AG04450 (cell line): ENCODE results near the gene GNB1L. TPM values are rescaled to one million over a fixed set of nuclear protein-coding genes. Genes with fewer than 3 reads are reported as not detected.
"Not testable (repeated sequence)": the region's sequence is repeated elsewhere in the genome, so short reads cannot be mapped to it uniquely, and the experiment has no call there.

Experiments used
- CTCF ChIA-PET: fragments of 300-600, 350-600 bp; formaldehyde crosslinking; extraction: SDS; loops from one replicate; lab custom pipeline; 2022; ENCODE audit warnings: antibody characterized with exemption, inconsistent platforms; lab: Charles Lee
- POLR2A ChIA-PET: fragments of 350-600 bp; formaldehyde crosslinking; extraction: SDS; loops from one replicate; lab custom pipeline; 2021; ENCODE audit warnings: antibody characterized with exemption, inconsistent platforms; lab: Yijun Ruan, JAX
- DNase-seq: peaks from one replicate; pipeline ENCODE4 v3.0.0-alpha.2; 2011; ENCODE audit warnings: low read depth, low spot score
- H3K27ac ChIP-seq: one replicate; pipeline ENCODE4 v1.5.1; 2012; ENCODE audit warnings: low read depth, low read length, control low read depth
- H3K27me3 ChIP-seq: one replicate; pipeline ENCODE4 v1.6.0; 2012; ENCODE audit warnings: low read length; ENCODE audit not compliant: control insufficient read depth, insufficient read depth
- H3K4me3 ChIP-seq: 2 replicates; pipeline ENCODE4 v1.5.1; 2011; ENCODE audit warnings: mild to moderate bottlenecking, low read depth, low read length, control low read depth
- H3K9me3 ChIP-seq: 2 replicates; pipeline ENCODE4 v1.5.1; 2012; ENCODE audit warnings: low read length; ENCODE audit not compliant: control insufficient read depth, insufficient read depth
- CTCF ChIP-seq: IDR thresholded peaks from 2 replicates; pipeline ENCODE4 v1.5.1; 2011; ENCODE audit warnings: low read depth, low read length, control low read depth, inconsistent platforms
- polyA plus RNA-seq: library from polyadenylated mRNA; depleted of rRNA; stranded (reverse); fragments of >200 nt; gene quantifications from 2 replicates; pipeline ENCODE4 v1.2.3, GENCODE V29; 2011

The GNB1L gene
- polyA plus RNA-seq, 1 experiment = 1.3 TPM

GRCh38 chr22:19886605-19887255 is 32.1 kb upstream of the GNB1L start:
- no peak for DNase-seq
- Histone ChIP-seq H3K27me3 (no peaks in the 10 kb centered on the region), H3K4me3 (no peak overlapping the region), H3K27ac (peak overlapping the region; percentile 11), H3K9me3 (no peaks in the 10 kb centered on the region; the same call in 1 of the 2 replicates)
- TF ChIP-seq CTCF = no peak
- CTCF ChIA-PET = interaction anchor here (1.4 to 2.5 kb wide), 2 partner anchors 23 to 156 kb away, joined by 3 to 13 read pairs; no protein-coding TSS in a partner anchor
- POLR2A ChIA-PET = interaction anchor here (1.4 kb wide), 1 partner anchor 9 kb away, joined by 3 read pairs; no protein-coding TSS in a partner anchor

GRCh38 chr22:19885841-19886592 is 31.3 kb upstream of the GNB1L start:
- no peak for TF ChIP-seq CTCF
- Histone ChIP-seq H3K4me3 (no peak overlapping the region), H3K9me3 (no peaks in the 10 kb centered on the region; the same call in 1 of the 2 replicates), H3K27me3 (no peaks in the 10 kb centered on the region), H3K27ac (no peak overlapping the region)
- POLR2A ChIA-PET = interaction anchor here (1.4 to 1.6 kb wide), 2 partner anchors 8 to 15 kb away, joined by 3 to 4 read pairs; no protein-coding TSS in a partner anchor
- CTCF ChIA-PET = interaction anchor here (2.5 kb wide), 1 partner anchor 155 kb away, joined by 13 read pairs; no protein-coding TSS in a partner anchor
- no peak for DNase-seq

- no peaks in the 10 kb centered on the region for H3K27me3 ChIP-seq
- no peak overlapping the region for H3K27ac ChIP-seq
- no peak for TF ChIP-seq CTCF
- no peaks in the 10 kb centered on the region; the same call in 1 of the 2 replicates for H3K9me3 ChIP-seq
- no peak overlapping the region for H3K4me3 ChIP-seq
- CTCF ChIA-PET = interaction anchor here (0.7 to 1.2 kb wide), 2 partner anchors 25 to 155 kb away, joined by 3 read pairs; no protein-coding TSS in a partner anchor
- POLR2A ChIA-PET = interaction anchor here (1.6 kb wide), 1 partner anchor 14 kb away, joined by 4 read pairs; no protein-coding TSS in a partner anchor
- DNase-seq = no peak
Observed at GRCh38 chr22:19884954-19885751, 30.5 kb upstream of the GNB1L start.

- H3K4me3 ChIP-seq = no peak overlapping the region
- no peaks in the 10 kb centered on the region; the same call in 1 of the 2 replicates for H3K9me3 ChIP-seq
- H3K27ac ChIP-seq = no peak overlapping the region
- no peaks in the 10 kb centered on the region for H3K27me3 ChIP-seq
- ChIA-PET CTCF (interaction anchor here (0.7 to 1.2 kb wide), 2 partner anchors 26 to 154 kb away, joined by 3 read pairs; no protein-coding TSS in a partner anchor), POLR2A (interaction anchor here (0.6 to 1.6 kb wide), 2 partner anchors 13 to 1879 kb away, joined by 3 to 4 read pairs; no protein-coding TSS in a partner anchor)
- DNase-seq = no peak
- no peak for TF ChIP-seq CTCF
Observed at GRCh38 chr22:19884161-19884953, 29.7 kb upstream of the GNB1L start.

GRCh38 chr22:19883446-19883845 is 28.8 kb upstream of the GNB1L start:
- DNase-seq, H3K4me3 ChIP-seq, CTCF ChIA-PET, H3K27me3 ChIP-seq, POLR2A ChIA-PET, H3K9me3 ChIP-seq: not testable (repeated sequence)
- H3K27ac ChIP-seq = peak overlapping the region; percentile 95
